Mesodermal cell (in vitro differentiated cells): Measurements from ENCODE around the gene SPARC.

Experiments
- H3K27ac ChIP-seq: 2 replicates; pipeline ENCODE4 v1.7.0; 2013; ENCODE audit warnings: mild to moderate bottlenecking, low read depth, low read length, moderate library complexity; ENCODE audit not compliant: severe bottlenecking
- H3K36me3 ChIP-seq: 2 replicates; pipeline ENCODE4 v1.7.1; 2013; ENCODE audit warnings: mild to moderate bottlenecking, low read length, moderate library complexity; ENCODE audit not compliant: control insufficient read depth, insufficient read depth
- H3K4me1 ChIP-seq: one replicate; pipeline ENCODE4 v1.7.1; 2013; ENCODE audit warnings: mild to moderate bottlenecking, low read length; ENCODE audit not compliant: insufficient read depth, control insufficient read depth, poor library complexity, severe bottlenecking
- H3K4me3 ChIP-seq: 2 replicates; pipeline ENCODE4 v1.7.0; 2013; ENCODE audit warnings: low read length, control low read depth, mild to moderate bottlenecking; ENCODE audit not compliant: insufficient read depth, poor library complexity, severe bottlenecking; ENCODE audit errors: extremely low read depth
- H3K9me3 ChIP-seq: 2 replicates; pipeline ENCODE4 v1.7.1; 2013; ENCODE audit warnings: mild to moderate bottlenecking, low read length, moderate library complexity; ENCODE audit not compliant: control insufficient read depth
- WGBS, 2 experiments: methylation state at CpG; one replicate each; pipeline ENCODE4 v1.1.5; 2013; ENCODE audit warnings: missing lambda C conversion rate in 2 of 2; ENCODE audit not compliant: insufficient coverage in 2 of 2; 5-methylcytosine and 5-hydroxymethylcytosine counted together

SPARC gene

GRCh38 chr5:151619812-151620460 is 66.8 kb downstream of the SPARC start:
- H3K4me3 ChIP-seq = no peak overlapping the region
- peaks cover 17% of the 10 kb centered on the region for H3K4me1 ChIP-seq
- 27% methylated on average over 3 to 5 of the region's 6 CpGs for WGBS, 2 experiments
- H3K27ac ChIP-seq = no peak overlapping the region
- no peaks in the 10 kb centered on the region for H3K9me3 ChIP-seq
- no peaks in the 10 kb centered on the region for H3K36me3 ChIP-seq

GRCh38 chr5:151618907-151619306 is 67.8 kb downstream of the SPARC start:
- Histone ChIP-seq H3K4me1 (peaks cover 17% of the 10 kb centered on the region), H3K4me3 (no peak overlapping the region), H3K36me3 (no peaks in the 10 kb centered on the region), H3K9me3 (no peaks in the 10 kb centered on the region), H3K27ac (no peak overlapping the region)
- no CpG with 5 or more reads among the region's 2 CpGs for WGBS, 2 experiments

- Histone ChIP-seq H3K27ac (no peak overlapping the region), H3K36me3 (no peaks in the 10 kb centered on the region), H3K9me3 (no peaks in the 10 kb centered on the region), H3K4me1 (peaks cover 17% of the 10 kb centered on the region), H3K4me3 (no peak overlapping the region)
- WGBS, 2 experiments = 94 to 100% methylated on average over 1 to 2 of the region's 3 CpGs
Observed at GRCh38 chr5:151617841-151618710, 68.6 kb downstream of the SPARC start.

GRCh38 chr5:151617383-151617840 is 69.3 kb downstream of the SPARC start:
- Histone ChIP-seq H3K27ac (no peak overlapping the region), H3K4me3 (no peak overlapping the region), H3K9me3 (no peaks in the 10 kb centered on the region), H3K4me1 (peaks cover 17% of the 10 kb centered on the region), H3K36me3 (no peaks in the 10 kb centered on the region)
- 82 to 91% methylated on average over 5 of the region's 6 CpGs for WGBS, 2 experiments

- Histone ChIP-seq H3K4me1 (peaks cover 11% of the 10 kb centered on the region), H3K4me3 (no peak overlapping the region), H3K9me3 (no peaks in the 10 kb centered on the region), H3K36me3 (no peaks in the 10 kb centered on the region), H3K27ac (no peak overlapping the region)
- 85 to 93% methylated on average over 2 to 3 of the region's 4 CpGs for WGBS, 2 experiments
Observed at GRCh38 chr5:151615431-151615830, 71.3 kb downstream of the SPARC start.

GRCh38 chr5:151614565-151614964 is 72.2 kb downstream of the SPARC start:
- 93% methylated on average over 7 of the region's 7 CpGs for WGBS, 2 experiments

GRCh38 chr5:151612689-151613427 is 73.9 kb downstream of the SPARC start:
- Histone ChIP-seq H3K4me3 (no peak overlapping the region), H3K36me3 (no peaks in the 10 kb centered on the region), H3K27ac (no peak overlapping the region), H3K9me3 (no peaks in the 10 kb centered on the region), H3K4me1 (no peaks in the 10 kb centered on the region)
- WGBS, 2 experiments = 87 to 88% methylated on average over 7 to 8 of the region's 8 CpGs

More at GRCh38 chr5:151614565-151614964, 72.2 kb downstream of the SPARC start:
- H3K9me3 ChIP-seq = no peaks in the 10 kb centered on the region
- no peak overlapping the region for H3K4me3 ChIP-seq
- H3K36me3 ChIP-seq = no peaks in the 10 kb centered on the region
- H3K4me1 ChIP-seq = peaks cover 4% of the 10 kb centered on the region
- H3K27ac ChIP-seq = no peak overlapping the region

GRCh38 chr5:151611127-151611775 is 75.5 kb downstream of the SPARC start:
- Histone ChIP-seq H3K36me3 (no peaks in the 10 kb centered on the region), H3K4me1 (no peaks in the 10 kb centered on the region), H3K4me3 (no peak overlapping the region), H3K9me3 (no peaks in the 10 kb centered on the region), H3K27ac (no peak overlapping the region)
- 87 to 96% methylated on average over 7 to 8 of the region's 8 CpGs for WGBS, 2 experiments
